NCI-H2171 treated with DMSO at 0.1 percent for 48 hours (cell line): ENCODE results near the gene DDX1.
"Not testable (repeated sequence)": the region's sequence is repeated elsewhere in the genome, so short reads cannot be mapped to it uniquely, and the experiment has no call there.

Experiments used
- DNase-seq: peaks from one replicate; lab custom pipeline; 2025; lab: John Stamatoyannopoulos, UW

Gene DDX1

DNA sequence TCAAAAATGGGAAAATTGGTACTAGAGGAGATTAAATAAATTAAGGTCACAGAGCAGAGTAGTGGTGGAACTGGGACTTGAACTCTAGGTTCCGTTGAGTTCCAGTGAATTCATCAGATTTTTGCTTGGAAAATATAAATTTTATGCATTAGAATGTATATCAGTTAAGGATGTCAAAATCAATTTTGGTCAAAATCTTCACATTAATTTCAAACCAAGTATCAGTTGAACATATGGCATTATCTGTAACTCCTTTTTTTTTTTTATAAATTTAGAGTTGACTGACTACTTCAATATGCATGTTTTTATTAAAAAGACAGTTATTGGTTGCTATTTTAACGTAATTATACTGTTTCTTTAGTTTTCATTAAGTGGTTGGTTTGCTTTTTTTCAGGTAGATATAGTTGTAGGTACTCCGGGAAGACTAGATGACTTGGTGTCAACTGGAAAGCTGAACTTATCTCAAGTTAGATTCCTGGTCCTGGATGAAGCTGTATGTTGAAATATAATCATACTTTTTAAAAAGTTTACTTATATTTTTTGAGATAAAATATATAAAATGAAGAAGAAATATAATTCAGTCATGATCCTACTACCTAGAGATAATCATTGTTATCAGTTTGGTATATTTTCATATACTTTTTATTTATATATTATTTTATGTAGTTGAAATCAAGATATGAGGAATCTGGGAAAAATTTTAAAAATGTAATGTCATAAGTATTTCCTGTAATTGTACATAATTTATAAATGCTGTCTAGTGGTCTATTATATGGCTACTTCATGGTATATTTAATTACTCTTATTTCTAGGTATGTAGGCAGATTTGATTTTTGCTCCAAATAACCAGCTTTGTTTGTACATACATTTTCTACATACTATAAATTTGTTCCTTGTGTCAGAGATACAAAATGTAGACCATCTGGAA is 25.4 kb downstream of the DDX1 start:
- no peak for DNase-seq

DNA sequence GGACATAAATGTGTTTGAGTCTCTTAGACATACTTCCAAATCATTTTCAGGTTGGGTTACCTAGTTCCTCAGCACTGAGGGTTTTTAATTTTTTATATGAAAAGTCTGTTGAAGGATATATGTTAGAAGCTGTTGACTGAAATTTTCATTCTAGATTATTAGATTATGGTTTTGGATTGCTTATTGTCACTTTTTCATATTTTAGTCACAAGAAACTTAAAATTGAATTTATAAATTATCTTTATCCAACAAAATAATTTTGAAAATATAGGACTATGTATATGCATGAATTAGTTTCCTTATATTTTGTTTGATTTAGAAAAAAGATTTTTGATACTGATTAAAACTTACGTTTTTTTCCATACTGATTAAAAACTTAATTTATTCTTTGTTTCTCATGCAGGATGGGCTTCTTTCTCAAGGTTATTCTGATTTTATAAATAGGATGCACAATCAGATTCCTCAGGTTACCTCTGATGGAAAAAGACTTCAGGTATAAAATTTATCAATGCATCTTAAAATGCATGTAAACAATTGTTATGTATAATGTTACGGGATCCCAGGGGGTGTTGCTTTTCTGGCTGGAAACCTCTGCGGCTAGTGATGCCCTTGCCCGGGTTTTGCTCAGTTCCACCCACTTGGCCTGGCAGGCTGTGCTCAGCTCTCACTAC is 26.2 kb downstream of the DDX1 start:
- no peak for DNase-seq

DNA sequence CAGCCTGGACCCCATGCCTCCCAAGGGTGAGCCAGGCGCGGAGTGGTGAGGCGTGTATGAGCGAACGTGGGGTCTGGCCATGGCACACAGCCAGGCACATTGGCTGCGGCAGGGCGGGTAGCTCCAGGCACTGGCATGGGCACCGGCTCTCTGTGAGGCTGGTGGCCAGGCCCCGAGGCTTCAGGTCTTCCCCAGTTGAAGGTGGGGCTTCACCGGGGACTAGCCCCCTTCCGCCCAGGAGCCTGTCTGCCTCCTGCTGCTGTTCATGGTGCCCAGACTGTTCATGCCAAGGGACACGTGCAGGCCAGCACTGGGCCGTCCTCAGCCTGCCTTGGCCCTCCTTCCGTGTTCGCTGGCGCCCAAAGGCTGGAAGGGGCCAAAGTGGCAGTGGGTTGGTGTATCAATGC is 26.8 kb downstream of the DDX1 start:
- no peak for DNase-seq

DNA sequence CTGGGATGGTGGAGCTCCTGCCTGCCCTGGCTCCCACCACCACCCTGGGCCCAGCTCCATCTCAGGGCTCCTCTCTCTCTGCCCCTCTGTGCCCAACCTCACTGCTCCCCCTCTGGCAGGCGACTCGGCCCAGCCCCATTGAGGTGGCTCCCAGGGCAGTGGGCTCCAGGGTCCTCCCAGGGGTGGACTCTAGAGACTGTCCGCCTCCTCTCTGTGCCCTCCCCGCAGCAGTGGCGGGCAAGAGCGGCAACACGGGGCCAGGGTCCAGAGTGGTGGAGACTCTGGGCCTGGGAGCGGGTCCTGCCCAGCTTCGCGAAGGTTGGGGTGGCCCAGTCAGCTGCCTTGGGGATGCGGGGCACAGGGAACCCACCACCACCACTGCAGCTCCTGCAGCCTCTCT is 27.4 kb downstream of the DDX1 start:
- DNase-seq, result no peak

DNA sequence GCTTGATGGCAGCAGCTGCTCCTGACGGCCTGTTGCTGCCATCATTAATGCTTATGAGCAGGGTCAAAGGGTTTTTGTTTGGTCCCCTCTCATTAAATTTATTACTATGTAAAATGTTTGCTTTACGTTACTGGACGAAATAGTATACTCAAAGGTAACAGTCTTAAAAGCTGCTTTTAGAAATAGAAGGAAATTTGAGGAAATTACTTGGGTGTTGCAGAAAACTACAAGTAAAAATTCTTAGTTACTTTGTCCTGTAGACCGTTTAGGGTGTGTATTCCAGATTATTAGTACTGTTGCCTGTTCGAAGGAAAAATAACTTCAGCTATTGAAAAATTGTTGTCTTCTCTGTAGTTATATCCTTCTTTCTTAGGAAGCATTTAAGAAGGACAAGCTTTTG is 27.8 kb downstream of the DDX1 start:
- DNase-seq, result no peak

DNA sequence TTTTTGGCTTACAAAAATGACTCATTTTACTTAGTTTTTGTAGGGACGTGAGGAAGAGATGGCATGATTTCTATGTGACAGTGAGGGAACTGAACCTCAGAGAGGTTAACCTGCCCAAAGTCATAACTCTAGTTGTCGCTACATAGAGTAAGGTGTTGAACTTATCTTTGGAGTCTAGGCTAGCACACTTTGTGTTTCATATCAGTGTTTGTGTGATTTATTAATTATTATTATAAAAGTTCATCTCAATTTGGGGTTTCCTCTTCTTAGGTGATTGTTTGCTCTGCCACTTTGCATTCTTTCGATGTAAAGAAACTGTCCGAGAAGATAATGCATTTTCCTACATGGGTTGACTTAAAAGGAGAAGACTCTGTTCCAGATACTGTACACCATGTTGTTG is 28.3 kb downstream of the DDX1 start:
- no peak for DNase-seq

DNA sequence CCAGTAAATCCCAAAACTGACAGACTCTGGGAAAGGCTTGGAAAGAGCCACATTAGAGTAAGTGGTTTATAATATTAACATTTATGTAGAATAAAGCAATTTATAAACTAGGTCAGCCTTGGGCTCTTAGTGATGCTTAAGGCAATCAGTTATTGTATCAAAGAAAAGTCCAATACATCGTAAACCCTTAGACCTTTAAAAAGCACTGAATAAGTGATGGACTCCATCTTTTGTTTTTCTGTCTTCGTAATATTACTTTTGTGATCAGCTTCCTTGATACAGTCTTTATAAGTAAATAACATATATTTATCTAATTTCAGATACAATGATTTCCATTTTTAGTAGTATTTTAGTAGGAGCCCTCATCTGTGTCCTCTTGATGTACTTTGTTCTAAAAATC is 28.7 kb downstream of the DDX1 start:
- DNase-seq, result no peak

DNA sequence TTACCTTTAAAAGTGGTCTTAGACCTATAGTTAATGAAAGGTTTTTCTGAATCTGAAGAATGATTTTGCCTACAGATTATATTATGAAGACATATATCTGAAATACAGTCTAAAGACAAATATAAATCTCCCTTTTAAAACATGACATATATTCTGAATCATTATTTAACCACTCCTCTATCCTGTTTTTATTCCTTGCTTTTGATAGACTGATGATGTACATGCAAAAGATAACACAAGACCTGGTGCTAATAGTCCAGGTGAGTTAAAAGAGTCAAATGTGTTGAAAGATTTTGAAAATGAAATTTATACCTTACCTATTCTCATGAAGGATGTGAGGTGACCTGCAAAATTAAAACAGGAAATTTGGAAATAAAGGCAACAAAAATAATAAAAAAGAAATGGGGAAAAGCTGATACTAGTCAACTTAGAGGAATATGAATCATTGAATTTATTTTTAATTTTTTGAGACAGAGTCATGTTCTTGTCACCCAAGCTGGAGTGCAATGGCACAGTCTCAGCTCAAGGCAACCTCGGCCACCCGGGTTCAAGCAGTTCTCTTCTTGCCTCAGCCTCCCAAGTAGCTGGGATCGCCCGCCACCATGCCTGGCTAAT is 29.3 kb downstream of the DDX1 start:
- DNase-seq, result no peak

DNA sequence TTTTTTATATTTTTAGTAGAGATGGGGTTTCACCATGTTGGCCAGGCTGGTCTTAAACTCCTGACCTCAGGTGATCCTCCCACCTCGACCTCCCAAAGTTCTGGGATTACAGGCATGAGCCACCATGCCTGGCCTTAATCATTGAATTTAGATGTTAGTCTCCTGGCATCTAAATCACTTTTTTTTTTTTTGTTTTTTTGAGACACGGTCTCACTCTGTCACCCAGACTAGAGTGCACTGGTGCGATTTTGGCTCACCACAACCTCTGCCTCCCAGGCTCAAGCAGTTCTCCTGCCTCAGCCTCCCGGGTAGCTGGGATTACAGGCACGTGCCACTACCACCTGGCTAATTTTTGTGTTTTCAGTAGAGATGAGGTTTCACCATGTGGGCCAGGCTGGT is 29.8 kb downstream of the DDX1 start:
- DNase-seq, result not testable (repeated sequence)

DNA sequence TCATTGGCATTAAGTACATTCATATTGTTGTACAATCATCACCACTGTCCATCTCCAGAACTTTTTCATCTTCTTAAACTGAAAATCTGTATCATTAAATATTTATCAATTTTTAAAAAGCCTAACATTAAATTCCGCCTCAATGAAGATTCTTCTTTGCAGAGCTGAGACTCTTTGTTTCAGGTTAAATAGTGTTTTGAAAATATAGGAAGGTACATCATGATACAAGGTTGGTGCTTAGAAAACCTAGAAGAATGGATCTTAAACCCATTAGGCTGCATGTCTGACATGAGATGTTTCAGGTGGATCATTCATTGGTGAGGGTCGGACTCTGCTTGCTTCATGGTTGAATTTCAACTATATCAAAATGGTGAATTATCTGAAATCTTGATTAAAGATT is 30.5 kb downstream of the DDX1 start:
- DNase-seq, result no peak

DNA sequence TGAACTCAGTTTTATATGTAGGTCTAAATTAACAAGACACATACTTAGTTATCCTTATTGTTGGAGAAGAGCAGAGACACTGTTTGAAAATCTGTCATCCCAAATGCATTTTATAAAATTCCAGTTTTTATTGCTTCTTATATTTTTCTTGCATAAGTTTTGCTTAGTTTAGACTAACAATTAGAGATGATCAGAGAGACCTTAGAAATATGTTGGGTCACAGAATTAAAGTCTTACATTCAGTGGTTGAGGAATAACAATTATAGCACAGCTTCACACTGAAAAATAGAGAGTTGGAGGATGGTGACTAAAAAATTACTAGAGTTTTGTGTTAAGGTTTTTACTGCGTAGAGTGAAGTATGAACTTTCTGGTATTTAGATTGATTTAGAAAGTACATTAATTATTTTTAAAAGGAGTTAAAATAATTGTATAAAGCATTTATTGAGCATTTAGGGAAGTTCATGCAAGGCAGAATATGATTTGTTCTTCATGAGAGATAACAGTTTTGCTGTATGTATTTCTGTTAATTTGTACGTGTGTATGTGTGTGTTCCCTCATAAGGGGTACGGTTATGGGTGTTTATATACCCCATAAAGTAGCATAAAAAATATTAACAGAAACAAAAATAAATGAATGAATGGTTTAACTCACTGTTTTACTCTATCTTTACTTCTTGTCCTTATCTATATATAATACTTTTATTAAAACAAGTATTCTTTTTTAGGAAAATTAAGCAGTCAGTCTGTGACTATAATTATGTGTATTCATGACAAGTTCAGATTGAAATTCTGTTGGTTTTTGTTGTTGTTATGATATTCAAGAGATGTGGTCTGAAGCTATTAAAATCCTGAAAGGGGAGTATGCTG is 31.2 kb downstream of the DDX1 start:
- no peak for DNase-seq

DNA sequence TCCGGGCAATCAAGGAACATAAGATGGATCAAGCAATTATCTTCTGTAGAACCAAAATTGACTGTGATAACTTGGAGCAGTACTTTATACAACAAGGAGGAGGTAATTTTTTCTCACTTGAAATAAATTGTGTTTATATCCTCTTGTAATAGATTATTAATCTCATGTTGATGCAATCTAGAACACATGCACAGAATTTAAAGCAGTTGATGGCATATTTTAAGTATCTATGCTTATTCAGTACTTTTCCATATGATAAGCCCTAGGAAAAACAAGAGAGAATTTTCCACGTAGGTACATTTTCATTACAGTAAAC is 31.8 kb downstream of the DDX1 start:
- DNase-seq, result no peak

DNA sequence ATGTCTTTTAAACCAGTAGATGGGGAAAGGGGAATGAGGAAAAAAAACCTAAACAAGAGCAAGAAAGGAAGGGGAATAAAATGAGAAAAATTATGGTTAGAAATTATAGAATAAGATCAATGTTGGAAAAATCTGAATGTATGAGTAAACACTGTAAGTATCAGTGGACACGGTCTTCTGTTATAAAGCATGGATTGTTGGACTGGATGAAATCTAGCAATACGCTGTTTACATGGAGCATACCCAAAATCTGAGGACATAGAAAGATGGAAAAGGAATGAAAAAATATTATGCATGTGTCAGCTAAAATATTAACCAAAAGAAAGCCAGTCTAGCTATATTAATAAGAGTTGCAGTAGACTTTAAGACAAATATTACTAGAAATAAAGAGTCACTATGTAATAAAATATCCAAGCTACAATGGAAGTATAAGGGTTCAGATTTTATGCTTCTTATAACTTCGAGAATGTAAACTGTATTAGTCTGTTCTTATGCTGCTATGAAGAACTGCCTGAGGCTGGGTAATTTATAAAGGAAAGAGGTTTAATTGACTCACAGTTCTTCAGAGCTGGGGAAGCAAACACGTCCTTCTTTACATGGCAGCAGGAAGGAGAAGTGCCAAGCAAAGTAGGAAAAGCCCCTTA is 32.4 kb downstream of the DDX1 start:
- no peak for DNase-seq

DNA sequence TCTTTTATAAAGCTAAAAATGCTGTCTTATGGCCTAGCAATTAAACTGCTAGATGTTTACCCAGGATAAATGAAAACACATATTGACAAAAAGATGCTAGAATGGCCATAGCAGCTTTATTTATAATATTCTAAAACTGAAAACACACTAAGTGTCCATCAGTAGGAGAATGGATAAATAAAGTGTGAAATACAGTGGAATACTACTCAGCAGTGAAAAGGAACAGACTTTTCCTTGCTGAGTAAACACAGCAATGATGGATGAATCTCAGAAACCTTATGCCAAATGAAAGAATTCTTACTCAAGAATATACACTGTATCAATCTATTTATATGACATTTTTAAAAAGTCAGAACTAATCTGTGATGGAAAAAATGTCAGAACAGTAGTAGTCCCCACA is 33.2 kb downstream of the DDX1 start:
- DNase-seq, result no peak

DNA sequence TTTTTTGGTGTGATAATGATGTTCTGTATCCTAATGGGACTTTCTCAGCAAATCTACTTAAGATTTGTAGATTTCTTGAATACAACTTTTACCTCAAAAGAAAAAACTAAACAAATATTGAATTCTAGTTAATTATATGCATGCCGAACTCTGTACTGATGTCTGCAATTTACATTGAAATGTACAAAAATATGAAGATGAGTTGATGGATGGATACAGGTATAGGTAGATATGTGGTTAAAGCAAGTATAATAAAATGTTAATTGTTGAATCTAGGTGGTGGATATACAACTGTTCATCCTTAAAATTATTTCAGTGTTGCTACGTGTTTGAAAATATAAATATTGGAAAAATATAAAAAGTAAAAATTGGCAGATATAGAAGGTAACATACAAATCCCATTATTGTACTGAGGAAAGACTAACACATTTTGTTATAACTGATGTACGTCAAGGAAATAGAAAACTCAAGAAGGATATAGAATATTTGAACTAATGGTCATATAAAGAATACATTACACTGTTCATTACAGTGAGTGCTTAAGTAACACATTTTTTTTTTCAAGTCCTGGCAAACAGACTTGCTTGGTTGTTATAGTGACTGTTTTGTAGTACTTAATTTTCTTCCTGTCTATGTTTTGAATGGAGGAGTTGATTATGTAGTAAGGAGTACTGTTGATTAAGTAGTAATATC is 33.8 kb downstream of the DDX1 start:
- DNase-seq, result no peak

DNA sequence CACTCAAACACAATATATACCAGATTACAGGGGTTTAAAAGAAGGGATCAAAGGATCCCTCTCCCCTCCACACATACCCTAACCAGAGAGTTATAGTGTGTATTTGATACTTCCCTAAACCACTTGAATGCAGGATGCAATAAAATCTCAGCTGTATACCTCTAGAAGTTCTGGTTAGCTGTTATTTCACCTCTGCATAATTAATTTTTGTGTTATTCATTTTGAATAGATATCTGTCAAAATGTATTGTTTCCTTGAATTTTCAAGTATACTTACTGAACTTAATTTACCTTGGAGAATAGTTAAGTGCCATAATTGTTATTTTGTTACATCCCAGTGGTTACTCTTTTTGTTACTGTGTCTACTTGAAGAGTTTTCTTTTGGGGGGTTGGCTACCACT is 34.5 kb downstream of the DDX1 start:
- DNase-seq, result no peak

DNA sequence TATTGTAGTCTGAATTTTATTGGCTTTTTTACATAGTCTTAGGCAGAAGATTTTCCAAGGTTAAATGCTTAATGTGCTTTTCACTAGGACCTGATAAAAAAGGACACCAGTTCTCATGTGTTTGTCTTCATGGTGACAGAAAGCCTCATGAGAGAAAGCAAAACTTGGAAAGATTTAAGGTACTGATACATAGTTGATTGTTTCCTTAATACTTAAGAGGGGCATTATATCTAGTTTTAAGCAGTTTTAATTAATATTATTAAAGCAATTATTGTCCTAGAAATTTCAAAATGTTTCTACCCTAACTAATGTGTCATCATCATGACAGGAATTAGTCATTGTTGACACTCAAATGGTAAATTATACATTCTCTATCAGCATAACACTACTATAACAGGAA is 35.3 kb downstream of the DDX1 start:
- no peak for DNase-seq

DNA sequence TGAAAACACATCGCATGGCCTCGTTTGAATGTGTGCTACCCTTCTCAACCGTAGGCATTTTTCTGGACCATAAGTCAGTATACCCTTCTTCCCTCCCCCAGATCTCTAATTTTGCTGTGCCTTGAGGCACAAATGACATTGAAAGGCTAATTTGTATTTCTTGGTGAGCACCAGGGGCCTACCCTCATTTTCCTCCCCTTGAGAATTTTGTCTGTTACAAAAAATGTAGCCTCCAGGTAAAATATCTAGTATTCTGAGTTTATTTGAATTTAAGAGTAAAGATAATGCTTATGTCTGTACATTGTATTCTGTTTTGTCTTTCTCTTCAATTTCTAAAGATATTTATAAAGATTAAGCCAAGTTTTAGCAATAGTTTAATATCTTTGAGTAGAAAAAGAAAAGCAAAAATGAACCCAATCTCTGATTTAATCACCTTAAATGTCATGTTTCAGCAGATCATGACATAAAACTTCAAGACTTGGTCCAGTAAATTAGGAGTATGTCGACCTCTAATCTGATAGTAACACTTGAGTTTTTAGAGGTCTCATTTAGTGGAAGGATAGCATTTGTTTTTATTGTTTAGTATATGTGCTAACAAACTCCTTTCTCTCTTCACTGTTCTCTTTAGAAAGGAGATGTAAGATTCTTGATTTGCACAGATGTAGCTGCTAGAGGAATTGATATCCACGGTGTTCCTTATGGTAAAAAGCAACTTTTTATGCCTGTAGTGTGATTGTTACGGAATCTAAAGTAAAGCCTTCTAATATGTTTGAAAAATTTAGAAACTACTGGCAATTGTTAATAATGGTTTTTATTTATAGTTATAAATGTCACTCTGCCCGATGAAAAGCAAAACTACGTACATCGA is 36.4 kb downstream of the DDX1 start:
- DNase-seq, result no peak

DNA sequence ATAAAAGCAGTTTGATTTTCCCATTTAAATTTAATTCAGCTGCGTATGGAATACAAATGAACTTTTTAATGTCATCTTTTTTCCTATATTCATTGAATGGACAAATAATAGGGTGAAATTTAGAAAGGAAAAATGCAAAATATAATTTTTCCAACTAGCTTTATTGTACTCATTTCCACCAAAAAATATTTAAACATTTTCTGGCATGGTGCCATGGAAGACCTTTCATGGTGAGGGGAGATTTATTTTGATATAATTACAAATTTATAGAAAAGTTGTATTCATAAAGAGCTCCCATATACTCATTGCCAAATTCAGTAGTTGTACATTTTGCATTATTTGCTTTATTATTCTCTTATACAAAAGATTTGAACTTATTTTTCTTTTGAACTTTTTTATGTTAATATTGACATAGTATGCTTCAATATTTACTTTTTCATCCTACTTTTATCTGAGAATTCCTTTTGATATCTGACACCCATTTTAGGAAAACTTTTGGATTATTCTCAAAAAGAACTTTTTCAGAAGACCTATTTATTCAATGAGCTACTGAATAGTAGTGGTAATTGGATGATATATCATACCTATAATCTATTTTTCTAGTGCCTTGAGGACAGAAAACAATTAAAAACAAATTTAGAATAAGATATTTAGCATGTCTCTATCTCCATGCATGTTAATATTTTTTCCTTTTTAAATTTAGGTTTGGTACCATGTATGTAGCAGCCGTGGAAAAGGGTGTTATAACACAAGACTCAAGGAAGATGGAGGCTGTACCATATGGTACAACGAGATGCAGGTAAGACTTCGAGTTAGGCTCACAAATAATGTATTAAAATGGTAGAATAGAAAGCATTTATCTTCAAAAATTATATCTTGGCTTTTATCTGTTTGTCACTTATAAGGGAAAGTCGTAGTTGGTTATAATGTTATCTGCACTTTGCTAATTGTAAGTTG is 37.5 kb downstream of the DDX1 start:
- no peak for DNase-seq
